GM21529 (cell line): ENCODE results near the gene CREB3L4.
"Not testable (repeated sequence)": the region's sequence is repeated elsewhere in the genome, so short reads cannot be mapped to it uniquely, and the experiment has no call there.

Experiments used
- ATAC-seq: cut with Tn5 transposase; IDR thresholded peaks from one replicate; pipeline ENCODE4 v1.9.1; 2021; ENCODE audit not compliant: unreplicated experiment

CREB3L4 gene

DNA sequence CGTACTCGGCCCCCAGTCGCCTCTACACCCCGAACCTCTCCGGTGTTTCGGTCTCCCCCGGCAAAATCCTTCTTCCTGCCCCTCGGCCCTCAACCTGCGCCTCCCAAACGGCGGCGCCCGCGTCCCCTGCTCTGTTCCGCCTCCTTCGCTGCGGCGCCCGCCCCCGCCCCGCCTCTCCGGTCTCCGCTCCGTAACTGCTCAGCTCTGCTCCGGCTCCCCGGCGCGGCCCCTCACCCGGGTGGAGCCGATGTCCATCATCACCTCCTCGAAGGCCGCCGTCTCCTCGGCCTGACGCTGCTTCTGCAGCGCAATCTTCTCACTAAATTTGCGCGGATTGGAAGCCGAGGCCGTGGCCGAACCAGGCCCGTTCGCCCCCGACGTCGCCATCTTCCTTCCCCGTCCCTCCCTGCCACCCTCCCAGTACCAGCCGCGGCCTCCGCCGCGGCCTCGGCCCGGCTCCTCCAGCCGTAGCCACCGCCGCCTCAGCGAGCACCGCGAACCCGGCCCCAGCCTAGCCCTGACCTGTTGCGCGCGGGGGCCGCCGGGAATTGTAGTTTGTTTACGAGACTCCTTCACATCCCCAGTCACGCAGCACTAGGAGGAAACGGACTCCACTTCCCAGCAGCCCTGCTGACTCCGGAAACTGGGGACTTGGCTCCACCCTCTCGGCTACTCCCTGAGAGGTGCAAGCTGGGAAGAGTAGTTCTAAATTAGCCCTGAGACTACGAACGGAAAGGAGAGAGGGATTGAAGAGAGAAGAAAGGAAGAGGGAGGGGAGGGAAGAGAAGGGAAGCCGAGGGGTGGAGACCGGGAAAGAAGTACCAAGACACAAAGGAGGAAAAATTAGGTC, 9.4 kb upstream of the CREB3L4 start, which contains the start of gene CRTC2:
TSS of gene CRTC2 (minus strand) at position 502 of the 850 bp plus-strand sequence. CDS start at position 387, 115 bp downstream.
- peak; percentile 68 for ATAC-seq

DNA sequence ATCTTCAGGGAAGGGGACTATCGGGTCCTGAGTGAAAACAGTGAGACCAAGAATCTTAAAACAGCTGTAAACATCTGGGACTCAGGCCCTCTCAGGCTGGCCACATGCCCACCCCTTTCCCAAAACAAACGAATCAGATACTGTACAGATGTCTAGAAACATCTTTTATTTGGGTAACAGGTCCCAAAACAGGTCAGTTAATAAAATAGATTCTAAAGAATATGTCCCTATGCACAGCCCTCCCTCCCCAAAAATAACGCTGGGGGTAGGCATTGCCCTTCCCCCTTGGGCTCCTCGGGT, 8.8 kb upstream of the CREB3L4 start:
- ATAC-seq: no peak

DNA sequence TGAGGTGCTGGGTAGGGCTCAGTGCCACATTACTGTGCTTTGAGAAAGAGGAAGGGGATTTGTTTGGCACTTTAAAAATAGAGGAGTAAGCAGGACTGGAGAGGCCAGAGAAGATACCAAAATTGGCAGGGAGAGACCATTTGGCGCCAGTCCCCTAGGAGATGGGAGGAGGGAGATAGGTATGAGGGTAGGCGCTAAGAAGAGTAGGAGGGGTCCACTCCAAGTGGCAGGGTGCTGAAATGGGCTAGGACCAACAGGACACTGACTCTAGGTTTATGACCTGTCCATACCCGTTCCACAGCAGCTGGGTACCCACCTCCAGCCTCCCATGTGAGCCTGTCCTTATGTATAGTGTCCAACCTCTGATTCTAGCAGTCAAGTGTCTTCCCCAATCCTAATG, 8.2 kb upstream of the CREB3L4 start:
- no peak for ATAC-seq

DNA sequence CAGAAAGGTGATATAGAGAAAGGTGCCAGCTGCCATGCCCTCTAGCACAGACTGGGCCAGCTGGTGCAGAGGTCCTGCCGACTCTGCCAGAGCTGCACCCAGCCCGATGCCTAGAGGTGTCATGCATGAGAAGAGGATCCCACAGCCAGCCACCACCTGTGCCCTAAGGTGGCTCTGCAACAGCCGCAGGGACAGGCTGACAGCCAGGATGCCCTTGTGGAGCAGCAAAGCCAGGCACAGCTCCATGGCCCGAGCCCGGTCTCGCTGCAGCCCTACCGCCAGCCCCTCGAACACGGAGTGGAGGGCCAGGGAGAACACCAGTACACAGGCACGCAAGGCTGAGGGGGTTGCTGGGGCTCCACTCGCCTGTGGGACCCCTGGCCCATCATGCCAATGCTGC, 7.5 kb upstream of the CREB3L4 start:
- ATAC-seq: no peak

DNA sequence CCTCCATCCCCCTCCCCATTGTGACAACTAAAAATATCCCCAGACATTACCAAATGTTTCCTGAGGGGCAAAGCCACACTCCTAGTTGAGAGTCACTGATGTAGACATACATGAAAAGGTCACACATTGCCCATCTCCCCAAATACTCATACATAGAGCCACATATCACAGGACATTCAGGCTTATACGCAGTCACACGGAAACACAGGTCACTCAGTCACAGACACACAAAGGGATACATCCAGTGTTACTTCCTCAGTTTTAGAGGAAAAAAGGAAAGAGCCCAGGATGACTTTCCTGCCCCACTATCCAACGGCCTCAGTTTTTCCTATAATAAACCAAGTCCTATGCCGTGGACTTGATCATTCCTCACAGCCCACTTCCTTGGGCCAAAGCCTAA, 6.3 kb upstream of the CREB3L4 start:
- no peak for ATAC-seq

DNA sequence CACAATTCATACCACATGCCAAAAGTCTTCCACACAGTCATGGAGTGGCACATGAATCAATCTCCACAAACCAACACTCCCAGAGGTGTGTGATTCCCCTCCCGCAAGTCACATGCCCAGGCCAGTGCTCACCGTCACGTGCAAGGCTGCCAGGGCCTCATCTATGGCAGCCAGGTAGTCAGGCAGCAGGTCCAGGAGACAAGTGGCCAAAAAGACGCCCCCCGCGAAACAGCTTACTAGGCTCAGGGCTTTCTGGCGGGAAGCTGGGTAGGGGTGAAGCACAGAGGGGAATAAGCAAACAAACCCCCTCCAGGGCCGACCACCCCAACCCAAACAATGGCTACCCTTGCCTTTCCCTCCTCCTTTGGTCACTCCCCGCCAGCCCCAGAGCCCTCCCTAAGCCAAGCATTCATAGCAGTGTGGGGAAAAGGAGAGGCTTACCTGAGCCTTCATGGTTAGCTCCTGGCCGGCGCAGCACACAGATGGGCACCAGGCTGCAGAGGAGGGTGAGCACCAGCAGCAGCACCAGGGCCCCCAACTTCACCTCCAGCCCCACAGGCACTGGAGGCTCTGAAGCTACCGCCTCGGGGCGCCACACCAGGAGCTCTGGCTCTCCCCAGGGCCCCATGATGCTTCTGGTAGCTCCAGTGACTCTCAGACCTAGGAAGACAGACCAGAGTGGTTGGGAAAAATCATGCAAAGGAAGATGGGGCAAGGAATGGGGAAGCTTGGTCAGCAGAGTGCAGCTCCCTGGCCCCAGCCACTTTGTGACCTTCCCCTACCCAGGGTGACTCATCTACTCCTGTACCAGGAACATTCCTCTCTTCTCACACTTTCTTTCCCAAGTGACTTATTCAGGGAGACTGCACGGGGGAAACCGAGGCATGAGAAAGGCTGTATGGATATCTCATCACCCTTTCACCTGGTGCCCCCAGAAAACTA, 5.3 kb upstream of the CREB3L4 start:
- ATAC-seq: no peak

DNA sequence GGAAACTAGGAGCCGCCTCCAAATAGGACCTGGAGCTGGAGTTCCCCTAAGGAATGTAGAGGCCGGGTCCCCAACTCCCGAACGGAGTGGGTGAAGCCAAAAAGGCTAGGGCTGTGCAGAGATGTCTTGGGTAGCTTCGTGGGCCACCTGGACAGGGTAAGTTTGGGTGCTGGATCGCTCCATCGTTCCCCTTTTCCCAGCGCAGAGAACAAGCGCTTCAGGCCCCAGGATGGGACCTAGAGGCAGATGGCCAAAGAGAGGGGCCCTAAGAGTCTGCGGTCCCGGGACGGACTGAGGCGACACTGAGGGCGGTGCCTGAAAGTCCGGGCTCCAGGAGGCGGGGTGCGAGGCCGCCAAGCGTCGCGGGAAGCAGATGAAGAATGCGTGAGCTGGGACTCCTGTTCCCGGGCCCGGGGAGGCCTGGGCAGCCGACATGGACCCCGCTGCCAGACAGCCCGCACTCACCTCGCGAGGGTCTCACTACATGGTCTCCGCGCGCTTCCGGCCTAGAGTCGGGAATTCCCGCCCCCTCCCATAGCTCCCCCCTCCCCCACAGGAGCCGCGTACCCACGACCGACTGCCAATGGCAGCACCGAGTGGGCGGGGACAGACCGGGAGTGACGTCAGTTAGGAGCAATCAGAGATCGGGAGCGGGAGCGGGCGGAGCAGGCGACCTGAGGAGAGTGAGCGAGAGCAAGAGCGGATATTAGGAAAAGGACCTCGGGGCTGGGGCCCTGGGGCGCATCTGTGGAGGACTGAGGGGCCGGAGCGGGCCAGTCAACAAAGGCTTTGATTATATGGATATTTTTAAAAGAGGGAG, 4.5 kb upstream of the CREB3L4 start, which contains the start of gene SLC39A1:
TSS of gene SLC39A1 (minus strand) at position 508 of the 820 bp plus-strand sequence. CDS start 822 bp downstream, outside the sequence.
- ATAC-seq: peak; percentile 48

DNA sequence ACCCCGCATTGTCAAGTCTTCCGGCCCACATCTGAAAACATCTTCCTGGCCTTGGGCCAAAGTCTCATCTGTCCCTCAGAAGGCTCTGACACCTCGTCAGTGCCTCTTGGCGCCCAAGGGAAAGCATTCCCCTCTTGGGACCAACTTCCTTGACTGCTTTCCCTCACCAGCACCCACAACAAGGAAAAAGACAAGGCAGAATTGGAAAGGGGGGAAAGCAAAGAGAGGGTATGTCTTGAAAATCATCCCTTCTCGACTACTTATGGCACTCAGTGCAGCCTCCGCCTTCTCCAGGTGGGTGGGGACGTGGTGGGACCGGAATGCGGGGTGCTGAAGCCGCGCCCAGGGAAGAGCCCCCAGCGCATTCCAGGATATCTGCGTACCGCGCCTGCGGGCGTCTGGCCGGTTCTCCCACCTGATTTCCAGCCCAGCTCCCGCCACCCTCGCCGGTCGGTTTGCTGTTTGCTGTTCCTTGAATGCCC, 3.8 kb upstream of the CREB3L4 start:
- no peak for ATAC-seq

DNA sequence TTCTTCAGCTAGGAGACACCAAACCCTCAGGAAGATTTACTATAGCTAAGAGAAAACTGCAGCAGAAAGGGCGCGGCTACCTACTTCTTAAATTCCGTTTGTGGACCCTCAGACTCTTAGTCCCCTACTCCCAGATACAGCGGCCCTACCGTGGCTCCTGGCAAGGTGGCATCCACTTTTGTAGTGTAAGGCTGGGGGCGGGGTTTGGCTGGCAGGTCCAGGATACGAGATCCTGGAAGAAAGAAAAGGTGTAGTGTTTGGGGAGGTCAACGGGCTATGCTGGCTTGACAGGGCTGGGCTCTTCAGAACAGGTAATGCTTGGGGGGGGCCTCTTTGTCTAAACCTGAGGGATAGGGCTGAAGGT, 280 bp downstream of the CREB3L4 start:
- no peak for ATAC-seq

DNA sequence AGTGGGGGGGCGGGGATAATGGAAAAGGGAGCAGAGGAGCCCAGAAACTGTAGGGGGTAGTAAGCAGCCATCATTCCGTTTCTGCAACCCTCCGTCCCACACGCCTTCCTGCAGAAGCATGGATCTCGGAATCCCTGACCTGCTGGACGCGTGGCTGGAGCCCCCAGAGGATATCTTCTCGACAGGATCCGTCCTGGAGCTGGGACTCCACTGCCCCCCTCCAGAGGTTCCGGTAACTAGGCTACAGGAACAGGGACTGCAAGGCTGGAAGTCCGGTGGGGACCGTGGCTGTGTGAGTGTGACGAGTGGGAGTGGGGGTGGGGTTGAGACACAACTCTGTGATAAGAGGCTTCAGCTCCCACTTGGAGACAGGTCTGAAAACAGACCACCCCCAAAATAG, 706 bp downstream of the CREB3L4 start:
- no peak for ATAC-seq

DNA sequence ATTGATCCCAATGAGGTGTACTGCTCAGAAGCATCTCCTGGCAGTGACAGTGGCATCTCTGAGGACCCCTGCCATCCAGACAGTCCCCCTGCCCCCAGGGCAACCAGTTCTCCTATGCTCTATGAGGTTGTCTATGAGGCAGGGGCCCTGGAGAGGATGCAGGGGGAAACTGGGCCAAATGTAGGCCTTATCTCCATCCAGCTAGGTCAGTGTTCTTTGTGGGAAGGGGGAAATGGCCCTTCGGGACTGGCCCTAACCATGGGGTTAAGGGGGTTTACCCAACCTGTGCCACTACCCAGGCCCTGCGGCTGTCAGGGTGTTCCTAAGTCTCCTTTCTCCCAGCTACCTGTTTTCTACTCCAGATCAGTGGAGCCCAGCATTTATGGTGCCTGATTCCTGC, 1.3 kb downstream of the CREB3L4 start:
- ATAC-seq: no peak

DNA sequence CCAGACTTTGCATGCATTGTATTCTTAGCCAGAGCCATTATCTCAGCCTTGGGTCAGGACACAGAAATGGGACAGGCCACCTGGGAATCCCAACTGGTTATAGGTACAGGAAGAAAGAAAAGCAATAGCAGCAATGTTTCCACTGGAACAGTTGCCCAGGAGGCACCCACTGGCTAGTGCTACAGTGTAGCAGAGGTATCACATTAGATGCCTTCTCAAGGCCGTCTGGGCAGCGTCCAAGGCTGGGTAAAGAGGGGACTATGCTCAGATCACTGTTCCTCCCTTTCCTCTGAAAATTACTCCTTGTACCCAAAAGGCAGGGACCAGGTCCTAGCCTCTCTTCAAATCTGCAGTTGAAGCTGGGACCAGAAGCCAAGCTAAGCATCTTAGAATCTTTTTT, 2.6 kb downstream of the CREB3L4 start:
- ATAC-seq: no peak

DNA sequence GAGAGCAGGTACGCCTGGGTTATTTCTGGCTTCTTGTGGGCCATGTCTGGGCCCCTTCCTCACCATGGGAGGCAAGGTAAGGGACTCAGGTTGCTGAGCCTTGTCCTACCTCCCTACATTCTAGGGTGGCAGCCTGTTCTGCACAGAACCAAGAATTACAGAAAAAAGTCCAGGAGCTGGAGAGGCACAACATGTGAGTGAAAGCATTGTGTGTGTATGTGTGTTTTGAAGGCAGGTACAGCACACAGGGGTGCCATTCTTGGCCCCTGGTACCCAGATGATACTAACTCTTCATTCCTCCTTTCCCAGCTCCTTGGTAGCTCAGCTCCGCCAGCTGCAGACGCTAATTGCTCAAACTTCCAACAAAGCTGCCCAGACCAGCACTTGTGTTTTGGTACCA, 5.4 kb downstream of the CREB3L4 start:
- no peak for ATAC-seq

DNA sequence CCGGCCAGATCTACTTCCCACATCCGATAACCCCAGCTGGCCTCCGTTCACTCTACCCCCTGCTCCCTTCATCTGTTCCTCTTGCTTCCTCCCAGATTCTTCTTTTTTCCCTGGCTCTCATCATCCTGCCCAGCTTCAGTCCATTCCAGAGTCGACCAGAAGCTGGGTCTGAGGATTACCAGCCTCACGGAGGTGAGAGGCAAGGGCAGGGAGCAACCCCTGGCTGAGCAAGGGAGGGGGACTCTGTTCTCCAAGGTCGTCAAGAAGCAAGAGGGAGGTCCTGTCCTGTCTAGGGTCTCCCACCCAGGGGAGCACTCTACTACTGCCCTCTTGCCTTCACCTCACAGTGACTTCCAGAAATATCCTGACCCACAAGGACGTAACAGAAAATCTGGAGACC, 5.8 kb downstream of the CREB3L4 start:
- no peak for ATAC-seq

DNA sequence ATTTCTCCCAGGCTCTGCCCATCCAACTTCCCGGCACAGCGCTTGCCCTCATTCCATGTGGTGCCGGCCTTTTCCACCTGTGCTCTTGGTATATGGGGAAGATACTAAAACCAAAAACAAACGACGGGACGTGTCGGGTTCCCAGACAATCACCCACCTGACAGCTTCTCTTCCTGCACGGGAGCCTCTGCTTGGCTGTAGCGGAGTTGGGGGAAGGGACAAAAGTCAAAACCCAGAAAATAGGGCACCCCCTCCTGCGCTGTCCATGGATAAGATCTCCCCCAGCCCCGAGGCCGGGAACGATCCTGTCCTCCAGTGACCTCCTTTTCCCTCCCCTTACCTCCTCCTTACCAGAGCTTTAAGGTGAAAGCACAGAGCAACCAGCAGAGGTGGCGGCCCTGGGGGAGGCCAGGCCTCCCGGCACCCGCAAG, 9.1 kb downstream of the CREB3L4 start:
- ATAC-seq: no peak

DNA sequence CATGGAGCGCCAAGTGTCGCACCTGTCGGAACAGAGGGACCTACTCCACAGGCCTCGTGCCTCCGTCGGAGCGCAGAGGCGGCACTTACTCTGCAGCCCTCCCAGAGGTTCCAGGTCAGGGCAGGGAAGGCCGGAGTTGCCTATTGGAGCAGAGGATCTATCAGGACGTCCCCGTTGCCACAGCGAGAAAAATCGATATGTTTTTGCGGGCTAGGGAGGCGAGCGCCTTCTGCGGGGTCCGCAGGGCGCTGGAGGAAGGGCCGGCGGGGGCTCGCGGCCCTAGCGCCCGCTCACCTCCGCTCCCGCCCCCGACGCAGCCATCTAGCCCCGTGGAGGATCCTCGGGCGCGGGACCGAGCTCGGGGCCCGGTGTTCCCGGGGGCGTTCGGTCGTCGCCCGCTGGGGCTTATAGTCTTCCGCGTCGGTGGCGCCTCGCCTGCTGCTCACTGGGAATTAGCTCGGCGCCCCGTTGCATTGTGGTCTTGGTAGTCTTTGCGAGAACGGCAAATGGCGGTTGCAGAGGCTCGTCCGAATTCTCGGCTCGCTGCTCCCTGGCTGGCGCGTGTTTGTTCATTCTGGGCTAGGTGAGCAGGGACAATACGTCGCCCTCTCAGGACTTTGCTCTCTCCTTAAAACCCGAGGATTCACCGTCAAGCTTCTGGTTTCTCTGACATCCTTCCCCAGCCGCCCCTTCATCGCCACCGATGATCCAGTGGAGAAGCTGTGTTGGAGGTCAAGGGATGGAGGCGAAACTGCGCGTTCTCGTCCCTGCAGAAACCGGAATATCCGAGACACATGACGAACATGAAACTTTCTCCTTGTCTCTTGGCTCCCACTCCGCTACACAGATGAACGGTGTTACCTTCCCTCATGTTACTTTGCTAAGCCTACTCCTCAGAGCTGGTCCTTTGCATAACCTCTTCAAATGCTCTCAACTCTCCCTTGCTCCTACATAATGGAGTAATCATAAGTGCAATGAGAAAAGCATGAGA, 9.8 kb downstream of the CREB3L4 start, which contains the start of gene JTB:
TSS of gene JTB (minus strand) at position 425 of the 991 bp plus-strand sequence. CDS start at position 3, 422 bp downstream.
- peak; percentile 77 for ATAC-seq

DNA sequence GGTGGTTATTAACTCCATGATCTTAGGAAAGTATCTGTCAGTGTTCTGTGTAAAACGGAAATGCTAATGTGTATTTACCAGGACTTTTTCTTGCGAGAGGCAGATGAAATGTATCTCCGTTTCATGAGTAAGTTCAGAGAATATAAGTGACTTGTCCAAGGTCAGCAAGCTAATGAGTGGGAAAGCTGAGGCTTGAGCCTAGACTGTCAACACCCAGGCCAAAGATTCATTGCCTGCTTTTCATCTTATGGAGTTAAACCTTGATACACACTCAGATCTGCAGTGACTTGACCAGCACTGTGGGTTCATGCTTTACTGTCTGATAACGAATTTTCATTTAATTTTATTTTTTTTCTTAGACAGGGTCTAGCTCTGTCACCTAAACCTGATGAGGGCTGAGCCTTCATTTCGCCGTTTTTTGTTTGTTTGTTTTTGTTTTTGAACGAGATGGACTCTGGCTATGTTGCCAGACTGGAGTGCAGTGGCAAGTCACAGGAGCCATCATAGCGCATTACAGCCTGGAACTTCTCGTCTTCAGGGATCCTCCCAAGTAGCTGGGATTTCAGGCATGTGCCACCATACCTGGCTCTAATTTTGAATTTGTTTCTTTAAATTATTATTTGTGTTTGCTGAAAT, 10.7 kb downstream of the CREB3L4 start:
- no peak for ATAC-seq

DNA sequence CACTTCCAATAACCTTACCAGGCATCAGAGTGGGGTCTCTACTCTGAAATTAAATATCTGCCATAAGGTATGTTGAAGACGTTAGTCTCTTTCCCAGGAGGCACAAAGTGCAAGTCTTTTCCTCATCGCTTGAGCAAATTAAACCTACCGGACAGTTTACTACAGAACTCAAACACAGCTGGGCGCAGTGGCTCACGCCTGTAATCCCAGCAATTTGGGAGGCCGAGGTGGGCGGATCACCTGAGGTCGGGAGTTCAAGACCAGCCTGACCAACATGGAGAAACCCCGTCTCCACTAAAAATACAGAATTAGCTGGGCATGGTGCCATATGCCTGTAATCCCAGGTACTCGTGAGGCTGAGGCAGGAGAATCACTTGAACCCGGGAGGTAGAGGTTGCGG, 11.4 kb downstream of the CREB3L4 start:
- ATAC-seq: not testable (repeated sequence)

DNA sequence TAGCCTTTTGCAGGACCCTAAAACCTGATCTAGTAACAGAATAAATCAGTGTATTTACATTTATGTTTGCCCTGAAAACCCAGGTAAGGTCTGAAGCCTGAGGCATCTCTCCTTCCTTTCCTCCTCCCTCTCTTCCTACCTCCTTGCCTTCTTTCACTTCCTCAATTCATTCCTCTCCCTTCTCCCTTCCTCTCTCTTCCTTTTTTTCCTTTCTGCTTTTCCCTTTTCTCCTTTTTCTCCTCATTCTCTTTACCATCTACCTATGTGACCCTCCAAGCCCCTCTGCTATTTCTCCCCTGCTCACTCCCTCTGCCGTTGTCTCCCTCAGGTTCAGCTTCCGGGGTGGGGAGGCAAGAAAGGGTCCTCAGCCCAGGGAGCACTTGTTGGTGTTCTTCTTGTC, 14.0 kb downstream of the CREB3L4 start:
- not testable (repeated sequence) for ATAC-seq
